MG63 (cell line): ENCODE results near the gene TTC23L. TPM values are rescaled to one million over a fixed set of nuclear protein-coding genes. Genes with fewer than 3 reads are reported as not detected.
A peak's percentile ranks its signal among the peaks of the same experiment; 100 is the strongest.

Experiments used
- DNase-seq: peaks from one replicate; pipeline ENCODE4 v3.0.0-alpha.2; 2020
- H3K27me3 ChIP-seq: fragments of 250-450 bp; sonication (Bioruptor Pico); 2 replicates; pipeline ENCODE4 v1.5.1; 2020; ENCODE audit warnings: mild to moderate bottlenecking, moderate library complexity
- H3K36me3 ChIP-seq: fragments of 250-450 bp; sonication (Bioruptor Pico); 2 replicates; pipeline ENCODE4 v1.5.1; 2020; ENCODE audit warnings: mild to moderate bottlenecking, moderate library complexity
- H3K4me3 ChIP-seq: fragments of 250-450 bp; sonication (Bioruptor Pico); 2 replicates; pipeline ENCODE4 v1.5.1; 2020; ENCODE audit warnings: mild to moderate bottlenecking, moderate library complexity
- H3K9me3 ChIP-seq: fragments of 250-450 bp; sonication (Bioruptor Pico); 2 replicates; pipeline ENCODE4 v1.5.1; 2020; ENCODE audit warnings: mild to moderate bottlenecking, moderate library complexity
- total RNA-seq: library from RNA; depleted of rRNA; stranded (reverse); fragments of >200 nt; shearing (Covaris generic); gene quantifications from 2 replicates; pipeline ENCODE4 v1.2.3, GENCODE V29; 2014; ENCODE audit warnings: low replicate concordance

Gene TTC23L
- total RNA-seq, 1 experiment from 2014 or later: not detected

GRCh38 chr5:34854459-34855174 is 15.7 kb downstream of the TTC23L start:
- H3K4me3 ChIP-seq: no peak overlapping the region
- H3K27me3 ChIP-seq: no peaks in the 10 kb centered on the region
- H3K9me3 ChIP-seq: 0 out of 2 replicates have a peak, but pooled peaks cover 2% of the 10 kb centered on the region
- peak; percentile 35 for DNase-seq
- H3K36me3 ChIP-seq: no peaks in the 10 kb centered on the region

DNA sequence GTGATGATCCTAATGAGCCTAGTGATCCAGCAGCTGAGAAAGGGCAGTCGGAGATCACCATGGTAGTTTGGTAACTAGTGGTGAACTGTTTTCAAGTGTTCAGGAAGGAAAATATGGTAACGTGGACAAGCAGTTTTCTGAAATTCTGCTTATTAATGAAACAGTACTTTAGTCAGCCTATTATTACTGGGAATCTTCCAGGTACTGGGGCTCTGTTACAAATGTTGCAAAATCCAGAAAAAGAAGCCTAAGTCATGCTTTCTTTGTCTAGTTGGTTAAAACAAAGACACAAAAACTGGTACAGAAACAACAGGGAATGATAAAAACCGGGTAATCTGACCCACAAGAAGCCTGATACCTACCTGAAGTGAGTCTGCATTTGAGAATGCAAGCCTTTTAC is 18.2 kb downstream of the TTC23L start:
- Histone ChIP-seq H3K36me3 (no peaks in the 10 kb centered on the region), H3K9me3 (0 out of 2 replicates have a peak, but pooled peaks cover 2% of the 10 kb centered on the region), H3K4me3 (no peak overlapping the region), H3K27me3 (no peaks in the 10 kb centered on the region)
- no peak for DNase-seq

DNA sequence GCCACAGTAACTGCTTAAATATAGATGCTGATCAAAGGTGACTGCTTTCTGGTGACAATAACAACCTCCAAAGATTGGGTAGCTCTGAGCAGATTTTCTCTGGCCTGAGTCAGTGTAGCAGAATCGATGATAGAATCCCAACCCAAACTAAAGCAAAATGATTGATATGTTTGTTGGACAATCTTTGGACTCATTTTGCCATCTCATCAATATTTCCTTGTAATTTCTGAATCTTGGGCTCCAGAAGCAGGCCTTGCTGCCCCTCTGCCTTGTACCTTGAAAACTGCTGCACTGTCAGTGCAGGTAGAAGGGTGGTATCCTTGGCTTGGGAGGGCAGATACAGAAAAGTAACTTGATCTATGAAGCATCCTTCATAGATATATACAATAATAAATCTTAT is 18.9 kb downstream of the TTC23L start:
- H3K36me3 ChIP-seq: no peaks in the 10 kb centered on the region
- no peaks in the 10 kb centered on the region for H3K27me3 ChIP-seq
- H3K4me3 ChIP-seq: no peak overlapping the region
- 0 out of 2 replicates have a peak, but pooled peaks cover 2% of the 10 kb centered on the region for H3K9me3 ChIP-seq
- DNase-seq: no peak

DNA sequence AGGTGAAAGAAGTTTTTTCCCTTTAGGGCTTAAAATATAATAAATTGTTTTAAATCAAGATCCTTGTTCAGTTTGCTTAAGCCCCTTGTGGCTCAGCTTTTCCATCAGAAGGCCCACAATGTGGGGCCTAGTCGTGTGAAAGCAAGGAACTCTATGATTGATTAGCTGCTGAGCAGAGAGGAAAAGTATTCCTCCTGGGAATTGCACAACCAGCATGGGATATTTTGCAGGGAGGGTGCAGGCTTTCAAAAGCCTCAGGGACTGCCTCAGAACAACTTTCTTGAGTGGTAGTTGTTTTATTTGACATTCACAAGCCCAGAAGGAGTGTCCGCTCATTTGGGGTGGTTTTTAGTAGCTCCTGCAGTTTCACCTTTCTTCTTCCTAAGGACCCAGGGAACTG is 19.8 kb downstream of the TTC23L start:
- H3K9me3 ChIP-seq: 0 out of 2 replicates have a peak, but pooled peaks cover 2% of the 10 kb centered on the region
- no peaks in the 10 kb centered on the region for H3K27me3 ChIP-seq
- H3K36me3 ChIP-seq: no peaks in the 10 kb centered on the region
- no peak for DNase-seq
- no peak overlapping the region for H3K4me3 ChIP-seq

- no peak for DNase-seq
- Histone ChIP-seq H3K9me3 (0 out of 2 replicates have a peak, but pooled peaks cover 2% of the 10 kb centered on the region), H3K27me3 (no peaks in the 10 kb centered on the region), H3K36me3 (no peaks in the 10 kb centered on the region), H3K4me3 (no peak overlapping the region)
These were observed 20.3 kb downstream of the TTC23L start for GRCh38 chr5:34859253-34859652.

DNA sequence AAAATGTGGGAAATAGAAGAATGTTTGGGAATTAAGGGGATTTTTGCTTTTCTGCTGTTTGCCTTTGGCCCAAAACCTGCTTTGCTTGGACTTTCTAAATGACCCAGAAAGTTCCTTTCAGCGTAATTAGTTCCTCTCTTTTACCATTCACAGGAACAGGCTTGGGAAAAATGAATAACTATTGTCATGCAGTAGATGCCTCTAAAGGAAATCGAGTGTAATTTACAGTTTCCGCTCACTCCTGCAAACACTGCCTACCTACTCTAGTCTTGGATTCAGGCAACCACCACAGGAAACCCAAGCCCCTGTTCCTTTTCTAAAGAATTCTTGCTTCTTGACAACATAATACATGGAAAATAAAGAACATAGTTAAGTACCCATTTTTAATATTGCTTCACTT is 25.0 kb downstream of the TTC23L start:
- no peaks in the 10 kb centered on the region for H3K27me3 ChIP-seq
- no peaks in the 10 kb centered on the region for H3K36me3 ChIP-seq
- H3K4me3 ChIP-seq: no peak overlapping the region
- DNase-seq: no peak
- H3K9me3 ChIP-seq: no peaks in the 10 kb centered on the region

DNA sequence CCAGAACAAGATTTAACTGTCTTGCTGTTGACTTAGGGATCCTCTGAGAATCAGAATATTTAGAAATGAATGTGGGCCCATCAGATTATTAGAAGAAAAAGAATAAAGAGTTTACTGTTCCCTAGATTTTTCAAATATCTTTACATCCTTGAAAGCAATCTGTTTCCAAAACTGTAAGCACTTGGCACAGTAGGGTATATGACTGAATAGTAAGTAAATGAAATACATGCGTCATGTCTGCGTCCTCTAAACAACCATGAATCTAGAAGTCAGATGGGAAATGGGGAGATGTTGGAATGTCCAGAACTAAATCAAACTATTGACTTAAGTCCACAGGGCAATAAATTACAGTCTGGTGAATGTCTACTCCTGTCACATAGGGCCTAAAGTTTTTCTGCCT is 26.1 kb downstream of the TTC23L start:
- Histone ChIP-seq H3K27me3 (no peaks in the 10 kb centered on the region), H3K9me3 (no peaks in the 10 kb centered on the region), H3K4me3 (no peak overlapping the region), H3K36me3 (no peaks in the 10 kb centered on the region)
- no peak for DNase-seq

DNA sequence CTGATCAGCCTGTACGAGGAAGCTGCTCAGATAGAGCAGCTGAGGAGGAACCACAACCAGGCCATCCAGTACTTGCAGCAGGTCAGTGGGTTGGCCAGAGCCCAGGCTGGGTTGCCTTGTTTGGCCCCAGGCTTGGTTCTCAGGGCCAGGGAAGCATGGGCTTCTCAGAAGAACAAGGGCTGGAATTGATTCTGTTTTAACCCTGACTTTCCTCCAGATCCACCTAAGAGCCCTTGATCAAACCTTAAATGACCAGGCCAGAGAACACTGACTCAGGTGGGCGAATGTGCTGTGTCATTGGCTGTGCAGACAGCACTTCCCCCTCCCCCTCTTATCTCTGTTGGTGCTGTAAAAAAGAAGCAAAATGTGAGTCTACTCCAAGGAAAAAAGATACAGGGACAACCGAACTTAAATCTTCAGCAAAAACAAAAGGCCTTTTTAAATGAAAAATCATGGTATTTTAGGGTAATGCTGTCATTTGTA is 28.1 kb downstream of the TTC23L start:
- no peaks in the 10 kb centered on the region for H3K27me3 ChIP-seq
- DNase-seq: no peak
- no peaks in the 10 kb centered on the region for H3K9me3 ChIP-seq
- H3K36me3 ChIP-seq: no peaks in the 10 kb centered on the region
- no peak overlapping the region for H3K4me3 ChIP-seq

DNA sequence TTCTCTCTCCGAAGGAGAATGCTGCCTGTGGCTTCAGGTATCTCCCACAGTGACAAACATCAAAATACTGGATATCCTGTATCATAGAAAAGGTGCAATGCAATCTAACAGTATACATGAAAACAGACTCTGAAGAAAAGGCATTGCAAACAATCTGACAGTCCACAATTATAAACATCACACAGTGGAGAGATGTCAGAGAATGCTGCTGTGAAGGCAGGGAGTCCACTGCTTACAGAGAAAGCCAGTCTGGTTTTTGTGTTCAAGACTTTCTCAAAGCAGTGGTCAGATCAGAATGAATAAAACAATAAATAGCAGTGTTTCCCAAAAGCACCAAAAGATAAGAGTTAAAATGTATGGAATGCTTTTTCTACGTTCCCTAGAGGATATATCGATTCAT is 28.7 kb downstream of the TTC23L start:
- DNase-seq: no peak
- no peaks in the 10 kb centered on the region for H3K9me3 ChIP-seq
- H3K27me3 ChIP-seq: no peaks in the 10 kb centered on the region

GRCh38 chr5:34868791-34869190 is 29.8 kb downstream of the TTC23L start:
- no peaks in the 10 kb centered on the region for H3K27me3 ChIP-seq

More for the DNA sequence above, 28.7 kb downstream of the TTC23L start:
- Histone ChIP-seq H3K36me3 (no peaks in the 10 kb centered on the region), H3K4me3 (no peak overlapping the region)

GRCh38 chr5:34869256-34869655 is 30.3 kb downstream of the TTC23L start:
- H3K9me3 ChIP-seq: no peaks in the 10 kb centered on the region
- H3K4me3 ChIP-seq: no peak overlapping the region
- DNase-seq: no peak
- no peaks in the 10 kb centered on the region for H3K36me3 ChIP-seq
- no peaks in the 10 kb centered on the region for H3K27me3 ChIP-seq

More at GRCh38 chr5:34868791-34869190, 29.8 kb downstream of the TTC23L start:
- no peak for DNase-seq
- Histone ChIP-seq H3K4me3 (no peak overlapping the region), H3K9me3 (no peaks in the 10 kb centered on the region), H3K36me3 (no peaks in the 10 kb centered on the region)

DNA sequence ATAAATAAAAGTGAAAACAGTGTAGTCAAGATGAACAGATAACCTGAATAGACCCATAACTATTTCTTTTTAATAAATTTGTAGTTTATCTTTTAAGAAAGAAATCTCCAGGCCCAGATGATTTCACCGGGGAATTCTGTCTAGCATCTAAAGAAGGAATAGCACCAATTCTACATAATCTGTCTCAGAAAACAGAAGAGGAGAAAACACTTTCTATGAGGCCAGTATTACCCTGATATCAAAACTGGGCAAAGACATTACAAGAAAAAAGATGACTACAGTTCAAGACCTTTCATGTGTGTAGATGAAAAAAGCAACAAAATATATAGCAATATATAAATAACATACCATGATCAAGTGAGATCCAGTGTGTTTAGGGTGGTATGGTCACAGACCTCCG is 31.4 kb downstream of the TTC23L start:
- H3K36me3 ChIP-seq: no peaks in the 10 kb centered on the region
- no peaks in the 10 kb centered on the region; the same call in 1 of the 2 replicates for H3K9me3 ChIP-seq
- H3K27me3 ChIP-seq: no peaks in the 10 kb centered on the region
- H3K4me3 ChIP-seq: no peak overlapping the region
- DNase-seq: no peak

GRCh38 chr5:34876275-34876674 is 37.3 kb downstream of the TTC23L start:
- H3K36me3 ChIP-seq: no peaks in the 10 kb centered on the region
- H3K27me3 ChIP-seq: no peaks in the 10 kb centered on the region
- peaks cover 9% of the 10 kb centered on the region; the same call in 1 of the 2 replicates for H3K9me3 ChIP-seq
- H3K4me3 ChIP-seq: no peak overlapping the region
- DNase-seq: no peak

GRCh38 chr5:34881246-34881645 is 42.3 kb downstream of the TTC23L start:
- no peak for DNase-seq
- Histone ChIP-seq H3K27me3 (no peaks in the 10 kb centered on the region), H3K4me3 (no peak overlapping the region), H3K36me3 (no peaks in the 10 kb centered on the region), H3K9me3 (0 out of 2 replicates have a peak, but pooled peaks cover 5% of the 10 kb centered on the region)

GRCh38 chr5:34886392-34887119 is 47.6 kb downstream of the TTC23L start:
- Histone ChIP-seq H3K9me3 (no peaks in the 10 kb centered on the region), H3K4me3 (no peak overlapping the region), H3K27me3 (no peaks in the 10 kb centered on the region), H3K36me3 (no peaks in the 10 kb centered on the region)
- DNase-seq: no peak

- no peak for DNase-seq
- Histone ChIP-seq H3K9me3 (no peaks in the 10 kb centered on the region), H3K27me3 (no peaks in the 10 kb centered on the region), H3K4me3 (no peak overlapping the region), H3K36me3 (no peaks in the 10 kb centered on the region)
These were observed 50.4 kb downstream of the TTC23L start for GRCh38 chr5:34889394-34889793.

GRCh38 chr5:34891981-34892380 is 53.0 kb downstream of the TTC23L start:
- no peak overlapping the region for H3K4me3 ChIP-seq
- no peak for DNase-seq

More at GRCh38 chr5:34891981-34892380, 53.0 kb downstream of the TTC23L start:
- no peaks in the 10 kb centered on the region for H3K36me3 ChIP-seq
- no peaks in the 10 kb centered on the region for H3K9me3 ChIP-seq
- no peaks in the 10 kb centered on the region for H3K27me3 ChIP-seq
